ENCODE data around the gene DNAJB6.

DNAJB6 gene

GRCh38 chr7:157371296-157371695 is 34.5 kb downstream of the DNAJB6 start:
- DNase-seq, result no peak

GRCh38 chr7:157372300-157373232 is 35.8 kb downstream of the DNAJB6 start:
- no peak for DNase-seq

GRCh38 chr7:157373493-157373892 is 36.7 kb downstream of the DNAJB6 start:
- no peak for DNase-seq

- DNase-seq, result no peak
These were observed 38.6 kb downstream of the DNAJB6 start for GRCh38 chr7:157375410-157375809.

- no peak for DNase-seq
These were observed 40.8 kb downstream of the DNAJB6 start for GRCh38 chr7:157377436-157378124.

- DNase-seq, result no peak
These were observed 41.6 kb downstream of the DNAJB6 start for GRCh38 chr7:157378390-157378789.

- no peak for DNase-seq
These were observed 42.7 kb downstream of the DNAJB6 start for GRCh38 chr7:157379493-157379892.

GRCh38 chr7:157380416-157380815 is 43.6 kb downstream of the DNAJB6 start:
- no peak for DNase-seq

GRCh38 chr7:157383868-157384267 is 47.1 kb downstream of the DNAJB6 start:
- DNase-seq, result no peak

GRCh38 chr7:157384301-157384700 is 47.5 kb downstream of the DNAJB6 start:
- no peak for DNase-seq

- DNase-seq, result no peak
These were observed 50.4 kb downstream of the DNAJB6 start for GRCh38 chr7:157386979-157387800.

- DNase-seq, result no peak
These were observed 51.5 kb downstream of the DNAJB6 start for GRCh38 chr7:157388301-157388700.

- no peak for DNase-seq
These were observed 53.3 kb downstream of the DNAJB6 start for GRCh38 chr7:157389951-157390730.

- DNase-seq, result no peak
These were observed 54.4 kb downstream of the DNAJB6 start for GRCh38 chr7:157391036-157391710.

GRCh38 chr7:157392256-157393037 is 55.6 kb downstream of the DNAJB6 start:
- DNase-seq, result no peak

- no peak for DNase-seq
These were observed 57.7 kb downstream of the DNAJB6 start for GRCh38 chr7:157394246-157395191.

- no peak for DNase-seq
These were observed 58.4 kb downstream of the DNAJB6 start for GRCh38 chr7:157395206-157395605.

- no peak for DNase-seq
These were observed 59.7 kb downstream of the DNAJB6 start for GRCh38 chr7:157396316-157397035.
